Hippocampal formation (tissue), 2 donors: Measurements from ENCODE around the gene ATP6V1B1.

Source experiments
- DNase-seq, 2 donors: peaks; one replicate each; lab custom pipeline; 2025; lab: John Stamatoyannopoulos, UW

ATP6V1B1 gene

GRCh38 chr2:70926042-70926441 lies 9.7 kb upstream of the ATP6V1B1 start:
- DNase-seq, result no peak

GRCh38 chr2:70927138-70927537 lies 8.6 kb upstream of the ATP6V1B1 start:
- DNase-seq, result no peak

DNA sequence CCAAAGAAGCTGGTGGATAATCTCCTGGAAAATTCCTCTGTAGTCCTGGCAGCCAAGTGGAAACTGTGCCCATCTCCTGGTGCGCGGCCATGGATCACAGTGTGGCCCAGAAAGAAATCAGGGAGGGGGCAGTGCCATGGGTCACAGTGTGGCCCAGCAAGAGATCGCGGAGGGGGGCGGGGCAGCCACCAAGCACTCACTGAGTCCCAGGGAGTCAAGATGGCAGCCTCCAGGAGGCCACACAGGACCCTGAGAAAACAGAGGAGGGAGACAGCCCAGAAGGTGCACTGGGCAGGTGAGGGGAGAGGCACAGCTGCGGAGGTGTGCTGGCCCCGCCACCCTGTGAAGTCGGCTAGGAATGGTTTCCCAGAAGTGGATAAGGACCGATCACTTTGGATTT lies 8.1 kb upstream of the ATP6V1B1 start:
- no peak for DNase-seq

DNA sequence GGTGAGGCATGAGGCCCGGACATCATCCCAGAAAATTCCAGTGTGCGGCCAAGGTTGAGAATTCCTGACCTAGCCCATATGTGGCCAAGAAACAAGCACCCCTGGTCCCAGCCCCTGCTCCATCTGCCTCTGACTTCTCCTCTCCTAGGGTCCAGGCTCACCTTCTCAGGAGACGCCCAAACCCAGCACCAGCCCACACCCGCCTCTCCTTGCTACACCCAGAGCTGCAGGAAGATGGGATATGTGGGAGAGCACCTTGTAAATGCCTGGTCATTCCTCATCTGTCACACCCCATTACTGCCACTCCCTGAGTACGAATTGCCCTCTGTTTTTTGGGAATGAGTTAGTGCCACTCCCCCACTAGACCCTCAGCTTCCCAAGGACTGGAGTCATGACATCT lies 7.3 kb upstream of the ATP6V1B1 start:
- DNase-seq, result no peak

- no peak for DNase-seq
Observed at GRCh38 chr2:70930371-70931329, 5.0 kb upstream of the ATP6V1B1 start.

GRCh38 chr2:70931376-70932000 lies 4.2 kb upstream of the ATP6V1B1 start:
- no peak for DNase-seq

DNA sequence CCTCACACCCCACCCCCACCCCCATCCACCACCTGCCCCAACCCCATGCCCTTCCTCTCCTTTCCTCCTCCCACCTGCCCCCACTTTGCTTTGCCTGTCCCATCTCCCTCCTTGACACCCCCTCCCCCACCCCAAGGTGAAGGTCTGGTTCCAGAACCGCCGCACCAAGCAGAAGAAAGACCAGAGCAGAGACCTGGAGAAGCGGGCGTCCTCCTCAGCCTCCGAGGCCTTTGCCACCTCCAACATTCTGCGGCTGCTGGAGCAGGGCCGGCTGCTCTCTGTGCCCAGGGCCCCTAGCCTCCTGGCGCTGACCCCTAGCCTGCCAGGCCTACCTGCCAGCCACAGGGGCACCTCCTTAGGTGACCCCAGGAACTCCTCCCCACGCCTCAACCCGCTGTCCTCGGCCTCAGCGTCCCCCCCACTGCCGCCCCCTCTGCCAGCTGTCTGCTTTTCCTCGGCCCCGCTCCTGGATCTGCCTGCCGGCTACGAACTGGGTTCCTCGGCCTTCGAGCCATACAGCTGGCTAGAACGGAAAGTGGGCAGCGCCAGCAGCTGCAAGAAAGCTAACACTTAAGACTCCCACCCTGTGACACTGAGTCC lies 3.0 kb upstream of the ATP6V1B1 start:
- no peak for DNase-seq

DNA sequence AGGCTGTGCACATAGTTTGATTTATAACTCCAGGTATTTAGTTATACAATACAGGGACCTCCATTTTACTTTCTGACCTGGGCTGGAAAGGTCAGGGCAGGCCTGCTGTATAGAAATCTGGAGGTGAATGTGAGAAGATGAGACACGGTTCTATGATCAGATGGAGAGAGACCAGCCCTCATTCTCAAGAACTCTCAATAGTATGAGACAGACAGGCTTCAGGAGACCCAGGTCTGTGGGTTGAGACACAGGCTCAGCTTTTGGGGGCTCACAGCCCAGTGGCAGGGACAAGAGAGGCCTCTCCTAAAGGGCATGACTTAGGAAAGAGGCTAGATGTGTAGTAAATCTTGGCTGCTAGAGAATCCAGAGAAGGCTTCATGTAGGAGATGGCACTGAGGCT lies 719 bp upstream of the ATP6V1B1 start:
- no peak for DNase-seq

DNA sequence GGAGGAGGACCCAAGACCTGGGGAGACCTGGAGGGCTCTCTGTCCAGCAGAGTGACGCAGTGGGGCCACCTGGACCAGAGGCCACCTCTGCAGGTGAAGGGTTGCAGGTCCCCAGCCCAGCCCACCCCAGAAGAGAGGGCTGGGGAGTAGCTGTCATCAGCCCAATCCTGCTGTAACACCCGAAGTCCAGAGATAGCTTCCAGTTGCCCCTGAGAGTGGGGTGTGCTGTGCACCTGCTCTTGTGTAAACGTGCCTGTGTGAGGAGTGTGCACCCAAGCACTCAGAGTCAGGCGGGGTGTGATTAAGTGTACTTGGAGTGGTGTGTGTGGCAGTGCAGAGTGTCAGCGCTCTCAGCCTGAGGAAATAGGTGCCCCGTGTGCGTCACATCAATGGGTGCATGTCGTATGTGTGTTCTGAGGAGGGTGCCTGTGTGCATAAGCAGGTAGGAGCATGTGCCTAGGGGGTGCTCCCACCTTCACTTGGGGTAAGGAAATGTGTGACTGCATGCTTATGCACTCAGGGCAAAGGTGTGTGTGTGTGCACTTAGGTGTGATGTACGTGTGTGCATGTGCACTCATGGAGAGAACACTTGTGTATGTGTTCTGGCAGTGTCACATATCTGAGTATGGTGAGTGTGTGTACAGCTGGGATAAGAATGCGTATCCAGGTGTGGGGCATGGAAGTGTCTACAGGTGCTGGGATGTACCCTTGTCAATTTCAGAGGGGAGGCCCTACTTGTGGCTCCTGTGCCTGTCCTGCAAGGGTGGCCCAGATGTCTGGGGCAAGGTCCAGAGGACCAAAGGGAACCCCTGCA lies 672 bp downstream of the ATP6V1B1 start:
- DNase-seq, result no peak

DNA sequence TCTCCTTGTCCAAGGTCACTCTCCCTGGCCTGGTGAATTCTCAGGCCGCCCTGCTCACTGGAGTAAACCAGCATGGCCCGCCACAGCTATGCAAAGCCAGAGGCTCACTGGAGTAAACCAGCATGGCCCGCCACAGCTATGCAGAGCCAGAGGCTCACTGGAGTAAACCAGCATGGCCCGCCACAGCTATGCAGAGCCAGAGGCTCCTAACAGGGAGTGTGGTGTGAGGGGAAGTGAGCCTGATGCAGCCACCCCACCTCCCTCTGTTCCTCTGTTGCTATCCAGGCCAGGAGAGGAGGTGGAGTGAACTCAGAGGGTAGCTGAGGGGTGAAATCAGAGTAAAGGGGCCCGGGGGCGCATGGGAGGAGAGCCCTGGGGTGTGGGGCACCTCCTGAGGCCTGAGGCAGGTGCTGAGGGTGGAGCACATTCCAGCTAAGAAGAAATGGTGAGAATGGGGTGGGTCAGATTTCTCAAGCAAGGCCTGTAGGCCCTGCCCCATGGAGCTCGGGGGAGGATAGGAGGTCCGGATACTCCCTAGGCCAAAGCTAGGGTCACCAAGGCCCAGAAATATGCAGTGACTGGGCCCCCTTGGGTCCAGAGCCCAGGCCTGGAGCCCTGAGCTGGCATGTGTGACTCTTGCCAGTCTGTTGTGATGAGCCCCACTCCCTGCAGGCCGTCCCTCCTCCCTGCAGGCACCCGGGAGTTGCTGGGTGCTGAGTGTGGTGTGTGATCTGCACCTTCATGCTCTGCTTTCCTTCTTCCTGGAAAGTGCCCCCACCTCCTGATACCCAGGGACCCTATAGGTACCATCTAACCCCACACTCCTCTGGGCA lies 1.5 kb downstream of the ATP6V1B1 start:
- DNase-seq, result no peak

DNA sequence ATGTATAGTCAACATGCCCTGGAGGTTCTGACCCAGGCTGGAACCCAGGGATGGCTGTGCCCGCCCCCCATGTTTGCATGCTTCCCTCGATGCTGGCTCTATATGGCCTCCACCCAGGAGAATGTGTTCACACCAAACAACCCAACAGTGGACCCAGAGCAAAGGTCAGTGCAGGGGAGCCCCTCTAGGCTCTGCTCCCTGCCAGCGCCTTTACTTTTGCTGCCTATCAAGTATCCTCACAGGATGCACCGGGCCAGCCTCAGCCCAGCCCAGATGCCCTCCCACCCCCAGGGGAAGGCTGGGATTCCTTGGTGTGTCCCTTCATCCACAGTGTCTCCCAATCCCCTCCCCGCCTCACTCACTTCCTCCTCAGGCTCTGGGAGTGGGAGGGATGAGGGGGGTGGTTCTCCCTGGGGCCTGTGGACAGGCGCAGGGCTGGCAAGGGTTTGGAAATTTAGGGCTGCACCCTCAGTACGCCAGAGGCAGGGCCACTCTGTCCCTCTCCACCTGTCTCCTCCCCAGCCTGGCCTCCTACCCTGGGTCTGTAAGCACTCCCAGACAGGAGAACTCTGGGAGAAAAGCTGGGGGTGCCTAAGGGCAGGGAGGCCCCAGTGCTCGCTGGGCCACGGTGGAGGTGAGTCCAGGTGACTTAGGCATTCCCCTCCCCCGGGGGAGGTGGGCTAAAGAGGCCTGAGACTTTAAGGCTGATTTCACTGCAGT lies 2.3 kb downstream of the ATP6V1B1 start:
- DNase-seq, result no peak

DNA sequence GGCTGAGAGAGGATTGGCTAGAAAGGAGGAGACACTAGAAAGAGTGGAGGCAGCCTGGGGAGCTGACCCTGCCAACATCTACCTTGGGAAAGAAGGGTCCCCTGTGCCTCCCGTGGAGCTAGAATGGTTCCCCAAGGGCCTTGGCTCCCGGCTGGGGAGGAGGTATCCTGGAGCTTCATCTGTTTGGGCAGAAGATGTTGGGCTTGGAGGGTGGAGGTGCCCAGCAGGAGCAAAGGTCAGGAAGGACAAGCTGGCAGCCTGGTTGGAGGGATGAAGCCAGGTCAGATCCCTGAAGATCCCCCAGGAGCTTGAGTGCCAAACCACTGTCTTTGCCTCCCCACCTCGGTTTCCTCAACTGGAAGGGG lies 2.9 kb downstream of the ATP6V1B1 start:
- DNase-seq, result no peak

DNA sequence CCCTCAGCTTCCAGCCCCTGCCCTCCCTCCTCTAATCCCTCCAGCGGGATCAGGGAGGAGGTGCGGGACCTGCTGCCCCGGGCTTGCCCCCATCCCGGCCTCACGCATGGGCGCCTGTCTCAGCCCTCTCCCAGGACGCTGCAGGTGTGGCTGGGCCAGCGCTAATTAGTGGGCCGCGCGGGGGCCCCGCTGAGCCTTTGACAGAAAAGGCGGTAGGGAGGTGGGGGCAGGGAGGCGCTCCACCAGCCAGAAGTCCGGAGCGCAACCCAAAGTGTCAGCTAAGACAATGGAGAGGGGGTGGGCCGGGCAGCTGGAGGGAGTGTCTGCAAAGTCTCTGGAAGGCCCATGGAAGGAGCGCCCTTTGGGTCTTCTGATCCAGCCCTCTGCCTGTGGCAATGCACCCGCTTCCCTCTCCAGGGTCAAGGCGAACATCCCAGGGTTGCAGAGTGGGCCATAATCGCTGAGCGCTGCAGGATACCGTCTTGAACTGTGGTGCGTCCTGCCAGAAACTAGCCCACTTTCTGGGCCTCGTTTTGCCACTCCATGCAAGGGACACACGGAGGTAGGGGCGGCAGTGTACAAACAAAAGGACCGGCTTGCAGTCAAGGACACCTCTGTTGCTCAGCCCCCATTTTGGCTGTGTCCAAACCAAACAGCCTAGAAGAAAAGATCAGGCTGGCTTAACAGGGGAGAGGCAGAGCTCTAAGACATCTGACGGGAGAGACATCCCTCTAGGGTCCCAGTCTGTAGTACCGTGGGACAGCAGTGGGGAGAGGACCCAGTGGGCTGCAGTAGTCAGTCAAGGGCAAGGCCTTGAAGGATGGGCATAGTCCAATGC lies 3.5 kb downstream of the ATP6V1B1 start:
- DNase-seq, result no peak

- no peak for DNase-seq
Observed at GRCh38 chr2:70939839-70940580, 4.3 kb downstream of the ATP6V1B1 start.

GRCh38 chr2:70941186-70941585 lies 5.5 kb downstream of the ATP6V1B1 start:
- DNase-seq, result no peak

GRCh38 chr2:70941701-70942100 lies 6.0 kb downstream of the ATP6V1B1 start:
- no peak for DNase-seq

GRCh38 chr2:70942396-70943204 lies 6.9 kb downstream of the ATP6V1B1 start:
- DNase-seq, result no peak
